ENCODE data around the gene EIPR1. TPM values are rescaled to one million over a fixed set of nuclear protein-coding genes. Genes with fewer than 3 reads are reported as not detected.

The EIPR1 gene
- total RNA-seq, 2 experiments from 2014 or later, result 38.3 to 43.1 TPM

GRCh38 chr2:3159782-3160545 is 217.7 kb downstream of the EIPR1 start:
- peaks cover 15% of the 10 kb centered on the region for H3K9me3 Mint-ChIP-seq
- no peaks in the 10 kb centered on the region for H3K27me3 Mint-ChIP-seq
- no peak for DNase-seq
- H3K4me3 Mint-ChIP-seq, result no peak overlapping the region
- no peaks in the 10 kb centered on the region for H3K4me1 Mint-ChIP-seq
- peaks cover 50% of the 10 kb centered on the region for H3K36me3 Mint-ChIP-seq
- no peak overlapping the region for H3K27ac Mint-ChIP-seq

- Mint-ChIP-seq H3K36me3 (peaks cover 50% of the 10 kb centered on the region), H3K9me3 (peaks cover 6% of the 10 kb centered on the region), H3K27ac (no peak overlapping the region), H3K27me3 (no peaks in the 10 kb centered on the region), H3K4me3 (no peak overlapping the region), H3K4me1 (no peaks in the 10 kb centered on the region)
- DNase-seq, result no peak
These were observed 222.9 kb downstream of the EIPR1 start for GRCh38 chr2:3154700-3155099.

DNA sequence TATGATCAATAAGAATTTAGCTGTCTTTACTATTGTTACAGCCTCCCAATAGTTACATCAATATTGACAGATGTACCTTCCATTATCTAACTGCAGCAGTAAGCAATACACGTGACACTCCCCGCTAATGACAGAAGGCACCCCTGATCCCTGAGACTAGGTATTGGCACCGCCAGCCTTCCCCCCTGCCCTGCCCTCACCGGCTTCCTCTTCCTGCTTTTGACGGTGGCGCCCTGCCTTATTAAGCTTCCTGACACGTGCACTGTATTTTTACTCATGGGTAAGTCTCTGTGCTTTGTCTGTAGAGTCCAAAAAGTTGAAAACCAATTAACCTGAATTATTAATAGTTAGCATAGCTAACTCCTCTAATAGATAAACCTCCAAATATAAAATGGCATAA is 223.5 kb downstream of the EIPR1 start:
- no peak for DNase-seq
- peaks cover 44% of the 10 kb centered on the region for H3K36me3 Mint-ChIP-seq
- peaks cover 6% of the 10 kb centered on the region for H3K9me3 Mint-ChIP-seq
- no peak overlapping the region for H3K27ac Mint-ChIP-seq
- H3K4me1 Mint-ChIP-seq, result no peaks in the 10 kb centered on the region
- H3K27me3 Mint-ChIP-seq, result no peaks in the 10 kb centered on the region
- H3K4me3 Mint-ChIP-seq, result no peak overlapping the region

DNA sequence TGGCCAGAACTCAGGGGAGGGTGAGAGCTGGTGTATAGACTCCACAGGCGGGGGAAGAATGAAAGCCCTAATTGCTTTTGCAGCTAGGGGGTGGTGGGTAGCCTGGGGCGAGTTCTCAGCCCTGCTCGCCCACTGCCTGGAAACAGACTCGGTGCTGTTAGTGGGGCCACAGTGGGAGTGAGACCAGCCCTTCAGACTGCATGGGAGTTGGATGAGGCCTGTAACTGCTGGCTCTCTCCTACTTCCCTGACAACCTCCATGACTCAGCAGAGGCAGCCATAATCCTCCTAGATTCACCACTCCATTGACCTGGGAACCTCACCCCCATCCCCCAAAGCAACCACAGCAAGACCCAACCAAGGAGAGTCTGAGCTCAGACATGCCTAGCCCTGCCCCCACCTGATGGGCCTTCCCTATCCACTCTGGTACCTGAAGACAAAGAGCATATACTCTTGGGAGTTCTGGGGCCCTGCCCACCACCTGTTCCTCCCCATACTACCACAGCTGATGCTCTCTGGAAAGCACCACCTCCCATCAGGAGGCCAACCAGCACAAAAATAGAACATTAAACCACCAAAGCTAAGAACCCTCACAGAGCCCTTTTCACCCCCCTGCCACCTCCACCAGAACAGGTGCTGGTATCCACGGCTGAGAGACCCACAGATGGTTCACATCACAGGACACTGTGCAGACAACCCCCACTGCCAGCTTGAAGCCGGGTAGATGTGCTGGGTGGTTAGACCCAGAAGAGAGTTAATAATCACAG is 226.3 kb downstream of the EIPR1 start:
- peaks cover 39% of the 10 kb centered on the region for H3K36me3 Mint-ChIP-seq
- no peak overlapping the region for H3K27ac Mint-ChIP-seq
- peaks cover 6% of the 10 kb centered on the region for H3K9me3 Mint-ChIP-seq
- H3K4me3 Mint-ChIP-seq, result no peak overlapping the region
- no peak for DNase-seq
- no peaks in the 10 kb centered on the region for H3K27me3 Mint-ChIP-seq
- no peaks in the 10 kb centered on the region for H3K4me1 Mint-ChIP-seq

DNA sequence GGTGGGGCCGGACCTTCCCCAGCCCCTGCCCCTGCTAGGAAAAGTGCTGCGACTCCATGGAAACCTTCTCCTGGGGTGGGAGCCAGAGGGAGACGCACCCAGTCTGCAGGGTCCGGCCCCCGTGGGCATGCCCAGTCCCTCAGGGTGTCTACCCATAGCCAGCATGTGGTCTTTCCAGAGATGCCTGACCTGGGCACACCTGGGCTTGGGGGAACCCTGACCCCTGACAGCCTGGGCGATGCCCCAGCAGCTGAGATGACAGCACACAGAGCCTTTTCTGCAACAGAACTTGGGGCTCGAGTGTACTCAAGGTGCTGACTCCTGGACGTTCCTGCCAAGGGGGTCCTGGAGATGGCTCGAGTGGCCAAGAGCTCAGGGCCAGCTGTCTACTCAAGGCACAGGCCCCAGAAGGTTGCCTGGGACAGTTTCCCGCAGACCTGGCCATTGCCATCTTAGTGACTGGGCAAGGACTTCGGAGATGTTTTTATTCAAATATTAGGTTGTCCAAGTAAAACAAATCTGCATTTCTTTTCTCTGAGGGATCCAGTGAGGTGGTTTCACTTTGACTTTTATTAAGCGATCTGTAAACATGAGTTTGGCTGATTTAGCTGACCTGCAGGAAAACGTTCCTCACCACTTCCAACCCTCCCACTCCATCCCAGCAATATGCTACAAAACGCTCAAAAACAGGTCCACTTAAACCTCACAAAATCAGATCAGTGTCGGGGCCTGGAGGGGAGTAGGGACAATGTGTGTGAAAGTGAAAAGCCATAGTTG is 228.0 kb downstream of the EIPR1 start:
- Mint-ChIP-seq H3K27ac (no peak overlapping the region), H3K36me3 (peaks cover 29% of the 10 kb centered on the region), H3K4me3 (no peak overlapping the region), H3K4me1 (no peaks in the 10 kb centered on the region), H3K9me3 (peaks cover 6% of the 10 kb centered on the region), H3K27me3 (no peaks in the 10 kb centered on the region)
- DNase-seq, result no peak

DNA sequence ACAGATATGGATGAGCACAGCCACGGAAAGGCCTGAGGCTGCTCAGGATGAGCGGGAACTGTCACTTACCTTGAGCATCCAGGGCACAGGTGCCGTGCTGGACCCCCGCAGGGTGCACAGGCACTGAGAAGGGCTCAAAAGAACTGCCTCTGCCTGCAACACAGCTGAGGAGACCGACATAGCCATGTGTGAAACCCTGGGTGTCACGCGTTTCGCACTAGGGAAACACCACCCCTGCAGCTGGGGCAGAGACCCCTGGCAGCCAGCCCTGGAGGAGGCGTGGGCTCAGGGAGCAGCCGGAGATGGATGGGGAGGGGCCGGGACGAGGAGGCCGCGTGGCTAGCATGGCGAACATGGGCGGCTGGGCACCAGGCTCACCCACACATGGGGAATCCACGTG is 228.9 kb downstream of the EIPR1 start:
- no peak for DNase-seq
- Mint-ChIP-seq H3K4me3 (no peak overlapping the region), H3K27me3 (no peaks in the 10 kb centered on the region), H3K36me3 (peaks cover 29% of the 10 kb centered on the region), H3K4me1 (no peaks in the 10 kb centered on the region), H3K9me3 (peaks cover 6% of the 10 kb centered on the region), H3K27ac (no peak overlapping the region)

GRCh38 chr2:3147651-3148530 is 229.7 kb downstream of the EIPR1 start:
- no peak overlapping the region for H3K27ac Mint-ChIP-seq
- H3K4me3 Mint-ChIP-seq, result no peak overlapping the region
- peaks cover 28% of the 10 kb centered on the region for H3K36me3 Mint-ChIP-seq
- H3K9me3 Mint-ChIP-seq, result peaks cover 6% of the 10 kb centered on the region
- H3K27me3 Mint-ChIP-seq, result no peaks in the 10 kb centered on the region
- no peak for DNase-seq
- no peaks in the 10 kb centered on the region for H3K4me1 Mint-ChIP-seq

GRCh38 chr2:3146772-3147650 is 230.6 kb downstream of the EIPR1 start:
- Mint-ChIP-seq H3K4me1 (no peaks in the 10 kb centered on the region), H3K9me3 (peaks cover 3% of the 10 kb centered on the region), H3K4me3 (no peak overlapping the region), H3K36me3 (peaks cover 19% of the 10 kb centered on the region), H3K27ac (no peak overlapping the region), H3K27me3 (no peaks in the 10 kb centered on the region)
- DNase-seq, result no peak

DNA sequence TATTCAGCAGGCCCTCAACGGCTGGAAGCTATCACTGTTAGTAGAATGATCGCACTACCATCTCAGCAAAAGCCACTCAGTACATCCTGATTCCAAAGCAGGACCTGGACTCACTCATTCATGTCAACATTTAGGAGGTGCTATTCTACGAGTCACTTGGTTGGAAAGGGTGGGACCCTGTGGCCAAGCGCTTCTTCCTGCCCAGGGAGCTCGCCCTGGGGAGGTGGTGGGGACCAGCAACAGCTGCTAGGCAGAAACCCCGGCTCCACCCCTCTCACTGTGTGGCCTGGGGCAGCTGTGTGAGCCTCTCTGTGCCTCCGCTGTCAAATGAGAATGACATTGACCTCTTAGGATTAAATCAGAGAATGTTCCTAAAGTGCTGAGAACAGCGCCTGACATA is 231.4 kb downstream of the EIPR1 start:
- Mint-ChIP-seq H3K4me1 (no peaks in the 10 kb centered on the region), H3K36me3 (peaks cover 11% of the 10 kb centered on the region), H3K27ac (no peak overlapping the region), H3K27me3 (no peaks in the 10 kb centered on the region), H3K4me3 (no peak overlapping the region), H3K9me3 (peaks cover 1% of the 10 kb centered on the region)
- no peak for DNase-seq

GRCh38 chr2:3145471-3146021 is 232.1 kb downstream of the EIPR1 start:
- H3K4me3 Mint-ChIP-seq, result no peak overlapping the region
- H3K9me3 Mint-ChIP-seq, result no peaks in the 10 kb centered on the region
- H3K36me3 Mint-ChIP-seq, result peaks cover 5% of the 10 kb centered on the region
- no peak overlapping the region for H3K27ac Mint-ChIP-seq
- no peak for DNase-seq
- no peaks in the 10 kb centered on the region for H3K27me3 Mint-ChIP-seq
- no peaks in the 10 kb centered on the region for H3K4me1 Mint-ChIP-seq

DNA sequence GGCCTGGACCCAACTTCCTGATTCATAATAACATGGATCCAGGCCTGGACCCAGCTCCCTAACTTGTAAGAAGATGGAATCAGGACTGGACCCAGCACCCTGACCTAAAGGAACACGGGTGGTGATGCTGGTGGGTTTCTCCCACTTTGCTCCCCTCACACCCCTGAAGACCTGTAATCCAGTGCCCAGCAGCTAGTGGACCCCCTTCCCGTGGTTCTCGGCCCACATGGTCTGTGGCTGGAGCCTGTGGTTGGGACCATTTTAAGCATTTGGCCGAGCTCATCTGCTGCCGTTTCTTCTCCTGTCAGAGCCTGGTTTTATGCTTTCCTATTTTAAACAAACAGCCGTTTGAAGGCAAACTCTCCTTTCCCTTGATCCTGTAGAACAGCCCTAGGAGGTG is 232.8 kb downstream of the EIPR1 start:
- no peaks in the 10 kb centered on the region for H3K9me3 Mint-ChIP-seq
- H3K4me3 Mint-ChIP-seq, result no peak overlapping the region
- H3K4me1 Mint-ChIP-seq, result no peaks in the 10 kb centered on the region
- no peaks in the 10 kb centered on the region for H3K27me3 Mint-ChIP-seq
- H3K36me3 Mint-ChIP-seq, result peaks cover 2% of the 10 kb centered on the region
- no peak for DNase-seq
- H3K27ac Mint-ChIP-seq, result no peak overlapping the region

- no peak overlapping the region for H3K4me3 Mint-ChIP-seq
- DNase-seq, result no peak
- H3K27ac Mint-ChIP-seq, result no peak overlapping the region
- no peaks in the 10 kb centered on the region for H3K4me1 Mint-ChIP-seq
- no peaks in the 10 kb centered on the region for H3K27me3 Mint-ChIP-seq
- H3K36me3 Mint-ChIP-seq, result no peaks in the 10 kb centered on the region
- no peaks in the 10 kb centered on the region for H3K9me3 Mint-ChIP-seq
These were observed 234.0 kb downstream of the EIPR1 start for GRCh38 chr2:3143602-3144001.

DNA sequence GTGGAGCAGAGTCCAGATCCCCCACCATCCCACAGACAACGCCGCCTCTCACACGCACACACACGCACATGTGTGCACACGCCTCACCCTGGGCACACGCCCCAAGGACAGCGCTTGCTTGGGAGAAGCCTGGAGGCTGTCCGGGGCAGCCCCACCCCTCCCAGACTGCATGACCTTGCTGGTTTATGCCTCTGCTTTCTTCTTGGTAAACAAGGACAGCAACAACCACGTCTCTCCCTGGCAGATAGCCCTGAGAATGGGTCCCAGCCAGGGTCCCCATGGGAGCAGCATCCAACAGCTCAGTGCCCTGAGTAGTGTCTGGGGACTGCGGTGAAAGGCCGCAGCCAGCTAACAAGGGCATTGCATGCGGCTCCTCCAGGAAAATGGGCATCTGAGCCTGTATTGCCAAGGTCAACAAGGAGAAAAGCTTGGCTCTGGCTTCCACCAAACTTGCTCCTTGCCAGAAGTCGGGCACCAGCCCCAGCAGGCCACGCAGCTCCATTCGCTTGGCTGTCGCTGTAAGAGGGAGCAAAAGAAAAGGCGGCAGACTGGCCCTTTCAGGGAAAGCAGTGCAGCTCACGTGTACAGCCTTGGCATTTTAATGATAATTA is 234.6 kb downstream of the EIPR1 start:
- no peak overlapping the region for H3K27ac Mint-ChIP-seq
- H3K27me3 Mint-ChIP-seq, result no peaks in the 10 kb centered on the region
- H3K9me3 Mint-ChIP-seq, result no peaks in the 10 kb centered on the region
- no peak for DNase-seq
- no peaks in the 10 kb centered on the region for H3K4me1 Mint-ChIP-seq
- H3K4me3 Mint-ChIP-seq, result no peak overlapping the region
- H3K36me3 Mint-ChIP-seq, result no peaks in the 10 kb centered on the region
